Upper lobe of left lung (tissue), 6 donors: ENCODE data around the gene CFLAR. TPM values are rescaled to one million over a fixed set of nuclear protein-coding genes. Genes with fewer than 3 reads are reported as not detected.
A peak's percentile ranks its signal among the peaks of the same experiment; 100 is the strongest.

Experiments
- ATAC-seq, 2 donors: fragments of 200-7000 bp; cut with Tn5 transposase; one replicate each; pipeline ENCODE4 v1.9.1; 2022; ENCODE audit warnings: mild to moderate bottlenecking in 2 of 2, moderate library complexity in 2 of 2; ENCODE audit not compliant: low FRiP score in 2 of 2
- DNase-seq, 2 donors: peaks; one replicate each; pipeline ENCODE4 v3.0.0-alpha.2; 2019 to 2020
- H3K27ac ChIP-seq, 4 donors: fragments of 200-600 bp; sonication (generic); one replicate each; pipeline ENCODE4 v1.5.1; 2016 to 2019
- H3K27me3 ChIP-seq, 4 donors: fragments of 200-600 bp; sonication (generic); one replicate each; pipeline ENCODE4 v1.5.1; 2017 to 2019
- H3K36me3 ChIP-seq, 4 donors: fragments of 200-600 bp; sonication (generic); one replicate each; pipeline ENCODE4 v1.5.1; 2016 to 2019
- H3K4me1 ChIP-seq, 4 donors: fragments of 200-600 bp; sonication (generic); one replicate each; pipeline ENCODE4 v1.5.1; 2018 to 2019
- H3K4me3 ChIP-seq, 4 donors: fragments of 200-600 bp; sonication (generic); one replicate each; pipeline ENCODE4 v1.5.1; 2017 to 2019; ENCODE audit warnings: mild to moderate bottlenecking in 2 of 4, moderate library complexity in 1 of 4
- H3K9me3 ChIP-seq, 4 donors: fragments of 200-600 bp; sonication (generic); one replicate each; pipeline ENCODE4 v1.5.1; 2018 to 2019
- EP300 ChIP-seq, 4 donors: sonication (generic); formaldehyde crosslinking; IDR thresholded peaks; one replicate each; pipeline ENCODE4 v1.5.1; 2017; ENCODE audit warnings: antibody characterized with exemption in 4 of 4, control low read depth in 2 of 4
- POLR2A ChIP-seq, 4 donors: fragments of 450-650 bp; IDR thresholded peaks; one replicate each; pipeline ENCODE4 v1.5.1; 2016 to 2017; ENCODE audit warnings: antibody characterized with exemption in 4 of 4, mild to moderate bottlenecking in 2 of 4
- POLR2AphosphoS5 ChIP-seq, 2 donors: sonication (generic); formaldehyde crosslinking; IDR thresholded peaks; one replicate each; pipeline ENCODE4 v1.5.1; 2017; ENCODE audit warnings: antibody characterized with exemption in 2 of 2
- WGBS, 2 donors: methylation state at CpG; one replicate each; pipeline ENCODE4 v1.1.5; 2017 to 2018; 5-methylcytosine and 5-hydroxymethylcytosine counted together
- total RNA-seq, 6 donors: library from RNA; depleted of rRNA in 4 of 6; stranded (reverse); fragments of >200 nt in 4 of 6; gene quantifications; one replicate each; pipeline versions ENCODE4 v1.1.0 to v1.2.1, GENCODE V29; 2016 to 2021
- TF ChIP-seq, protein P1 (sequence below), 6 experiments: fragments of 450-650 bp in 4 of 6; fragments of 200-600 bp in 2 of 6; sonication (generic) in 2 of 6; IDR thresholded peaks; one replicate each; pipeline ENCODE4 v1.5.1; 2016 to 2019; ENCODE audit warnings: antibody characterized with exemption in 6 of 6
- donor health status: DM: no; HTN: no; CAD: no; lungs with moderate emphysema.
- donor health status: DM: no; HTN: yes; CAD: no; lungs with severe emphysema.

Gene CFLAR
- total RNA-seq, 6 donors from 2014 or later = 263 to 1,189 (median 435) TPM

- H3K9me3 ChIP-seq = no peaks in the 10 kb centered on the region
- peaks cover 0 to 29% (median 2%) of the 10 kb centered on the region in 4 donors for H3K36me3 ChIP-seq
- peaks cover 95 to 100% (median 99%) of the 10 kb centered on the region in 4 donors for H3K4me1 ChIP-seq
- 29 to 47% methylated on average over 2 of the region's 2 CpGs for WGBS, 2 donors
- H3K27me3 ChIP-seq = no peaks in the 10 kb centered on the region
- TF ChIP-seq POLR2AphosphoS5 (IDR thresholded peaks at IDR 0.05) (no peak), POLR2A (IDR thresholded peaks at IDR 0.05) (no peak)
- ATAC-seq (no peak), DNase-seq (peak in 1 of 2 donors; percentile 36)
- peak overlapping the region; percentile 2 to 90 (median 40) for H3K4me3 ChIP-seq
- peak overlapping the region; percentile 99 to 100 (median 100) for H3K27ac ChIP-seq
Observed at GRCh38 chr2:201127152-201127511, 11.2 kb downstream of the CFLAR start.

GRCh38 chr2:201127570-201127969, 11.6 kb downstream of the CFLAR start:
- H3K4me1 ChIP-seq = peaks cover 95 to 100% (median 99%) of the 10 kb centered on the region in 4 donors
- no peaks in the 10 kb centered on the region for H3K27me3 ChIP-seq
- TF ChIP-seq POLR2A (IDR thresholded peaks at IDR 0.05) (peak in 3 of 4 donors; percentile 28 to 57 (median 47)), EP300 (IDR thresholded peaks at IDR 0.05) (peak in 2 of 4 donors; percentile 52 to 63), POLR2AphosphoS5 (IDR thresholded peaks at IDR 0.05) (peak; percentile 58 to 71)
- TF ChIP-seq, protein P1, sequence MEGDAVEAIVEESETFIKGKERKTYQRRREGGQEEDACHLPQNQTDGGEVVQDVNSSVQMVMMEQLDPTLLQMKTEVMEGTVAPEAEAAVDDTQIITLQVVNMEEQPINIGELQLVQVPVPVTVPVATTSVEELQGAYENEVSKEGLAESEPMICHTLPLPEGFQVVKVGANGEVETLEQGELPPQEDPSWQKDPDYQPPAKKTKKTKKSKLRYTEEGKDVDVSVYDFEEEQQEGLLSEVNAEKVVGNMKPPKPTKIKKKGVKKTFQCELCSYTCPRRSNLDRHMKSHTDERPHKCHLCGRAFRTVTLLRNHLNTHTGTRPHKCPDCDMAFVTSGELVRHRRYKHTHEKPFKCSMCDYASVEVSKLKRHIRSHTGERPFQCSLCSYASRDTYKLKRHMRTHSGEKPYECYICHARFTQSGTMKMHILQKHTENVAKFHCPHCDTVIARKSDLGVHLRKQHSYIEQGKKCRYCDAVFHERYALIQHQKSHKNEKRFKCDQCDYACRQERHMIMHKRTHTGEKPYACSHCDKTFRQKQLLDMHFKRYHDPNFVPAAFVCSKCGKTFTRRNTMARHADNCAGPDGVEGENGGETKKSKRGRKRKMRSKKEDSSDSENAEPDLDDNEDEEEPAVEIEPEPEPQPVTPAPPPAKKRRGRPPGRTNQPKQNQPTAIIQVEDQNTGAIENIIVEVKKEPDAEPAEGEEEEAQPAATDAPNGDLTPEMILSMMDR (IDR thresholded peaks at IDR 0.05) = no peak
- H3K9me3 ChIP-seq = no peaks in the 10 kb centered on the region
- H3K27ac ChIP-seq = peak overlapping the region; percentile 99 to 100 (median 100)
- peak in 1 of 2 donors; percentile 50 for DNase-seq
- peak in 1 of 2 donors; percentile 33 for ATAC-seq
- 15 to 19% methylated on average over 5 of the region's 5 CpGs for WGBS, 2 donors
- peaks cover 0 to 29% (median 2%) of the 10 kb centered on the region in 4 donors for H3K36me3 ChIP-seq
- peak overlapping the region in 3 of 4 donors; percentile 6 to 90 (median 73) for H3K4me3 ChIP-seq

DNA sequence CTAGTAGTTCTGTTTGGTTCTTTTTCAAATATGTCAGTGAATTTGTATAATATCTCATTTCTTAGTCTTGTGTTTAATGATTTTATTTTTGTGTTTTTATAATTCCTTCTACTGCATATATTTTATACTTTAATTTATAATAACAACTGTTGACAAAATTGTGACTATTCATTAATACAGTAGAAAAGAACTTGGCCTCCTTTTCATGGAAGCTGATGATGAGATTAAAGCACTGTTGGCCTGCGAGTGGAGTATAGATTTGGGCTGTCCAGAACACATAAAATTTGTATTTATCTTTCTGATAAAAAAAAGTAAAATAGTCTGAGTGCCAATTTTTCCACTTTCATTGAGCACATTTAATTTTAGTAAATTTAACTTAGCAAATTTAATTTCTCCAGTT, 12.1 kb downstream of the CFLAR start:
- no peaks in the 10 kb centered on the region for H3K27me3 ChIP-seq
- ATAC-seq (no peak), DNase-seq (no peak)
- peak overlapping the region; percentile 99 to 100 (median 100) for H3K27ac ChIP-seq
- H3K36me3 ChIP-seq = peaks cover 0 to 32% (median 5%) of the 10 kb centered on the region in 4 donors
- peak overlapping the region in 2 of 4 donors; percentile 73 to 90 for H3K4me3 ChIP-seq
- peaks cover 95 to 100% (median 99%) of the 10 kb centered on the region in 4 donors for H3K4me1 ChIP-seq
- WGBS, 2 donors = 64 to 67% methylated on average over 1 of the region's 1 CpG
- no peaks in the 10 kb centered on the region for H3K9me3 ChIP-seq
- TF ChIP-seq POLR2A (IDR thresholded peaks at IDR 0.05) (no peak), POLR2AphosphoS5 (IDR thresholded peaks at IDR 0.05) (no peak), EP300 (IDR thresholded peaks at IDR 0.05) (no peak)
- TF ChIP-seq, protein P1 (IDR thresholded peaks at IDR 0.05) = no peak

DNA sequence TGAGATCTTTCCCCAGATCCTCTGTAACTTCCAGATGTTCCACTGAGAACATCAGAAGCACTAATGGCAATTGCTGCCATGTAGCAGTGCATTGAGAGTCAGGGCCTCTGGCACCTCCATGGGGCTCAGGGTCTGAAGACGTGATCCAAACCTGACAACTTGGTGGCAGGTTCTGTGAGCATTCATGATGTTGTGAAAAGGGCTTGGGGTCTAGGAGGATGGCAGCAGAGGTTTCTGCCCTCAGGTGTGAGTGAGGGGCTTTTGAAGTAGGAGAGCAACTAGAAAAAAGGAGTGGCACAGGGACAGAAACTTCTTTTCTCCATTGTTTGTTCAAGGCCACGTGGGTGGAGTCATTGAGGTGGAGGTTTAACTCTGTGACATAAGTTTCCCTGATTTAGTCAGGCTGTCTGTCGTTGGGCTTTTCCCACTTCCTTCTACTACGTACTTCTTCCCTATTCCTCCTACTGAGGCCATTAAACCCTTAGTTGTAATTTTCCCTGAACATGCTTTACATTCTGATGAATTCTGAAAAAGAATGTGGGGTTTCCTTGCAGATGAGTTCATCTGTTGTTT, 13.1 kb downstream of the CFLAR start:
- peak in 1 of 2 donors; percentile 80 for DNase-seq
- Histone ChIP-seq H3K9me3 (no peaks in the 10 kb centered on the region), H3K36me3 (peaks cover 0 to 36% (median 13%) of the 10 kb centered on the region in 4 donors), H3K27ac (peak overlapping the region; percentile 99 to 100 (median 100)), H3K27me3 (no peaks in the 10 kb centered on the region), H3K4me3 (peak overlapping the region in 2 of 4 donors; percentile 25 to 34), H3K4me1 (peaks cover 96 to 100% (median 99%) of the 10 kb centered on the region in 4 donors)
- WGBS, 2 donors = 8 to 22% methylated on average over 4 of the region's 4 CpGs
- peak; percentile 47 to 54 for ATAC-seq
- peak; percentile 39 to 52 for TF ChIP-seq POLR2AphosphoS5 (IDR thresholded peaks at IDR 0.05)
- TF ChIP-seq, protein P1 (IDR thresholded peaks at IDR 0.05) = no peak
- peak in 2 of 4 donors; percentile 34 to 48 for TF ChIP-seq POLR2A (IDR thresholded peaks at IDR 0.05)
- peak in 2 of 4 donors; percentile 41 to 83 for TF ChIP-seq EP300 (IDR thresholded peaks at IDR 0.05)

- DNase-seq (no peak), ATAC-seq (peak; percentile 18 to 35)
- Histone ChIP-seq H3K36me3 (peaks cover 0 to 52% (median 24%) of the 10 kb centered on the region in 4 donors), H3K4me1 (peaks cover 96 to 100% (median 98%) of the 10 kb centered on the region in 4 donors), H3K27ac (peak overlapping the region; percentile 99 to 100 (median 100)), H3K9me3 (no peaks in the 10 kb centered on the region), H3K4me3 (peak overlapping the region in 3 of 4 donors; percentile 11 to 34 (median 16)), H3K27me3 (no peaks in the 10 kb centered on the region)
- WGBS, 2 donors = 37 to 43% methylated on average over 3 of the region's 3 CpGs
- TF ChIP-seq POLR2AphosphoS5 (IDR thresholded peaks at IDR 0.05) (peak; percentile 28 to 75), POLR2A (IDR thresholded peaks at IDR 0.05) (peak in 2 of 4 donors; percentile 34 to 52), EP300 (IDR thresholded peaks at IDR 0.05) (peak in 2 of 4 donors; percentile 52 to 85)
- TF ChIP-seq, protein P1 (IDR thresholded peaks at IDR 0.05) = no peak
Observed at GRCh38 chr2:201130524-201131186, 14.7 kb downstream of the CFLAR start.
